ENCODE data around the gene APIP.

APIP gene

DNA sequence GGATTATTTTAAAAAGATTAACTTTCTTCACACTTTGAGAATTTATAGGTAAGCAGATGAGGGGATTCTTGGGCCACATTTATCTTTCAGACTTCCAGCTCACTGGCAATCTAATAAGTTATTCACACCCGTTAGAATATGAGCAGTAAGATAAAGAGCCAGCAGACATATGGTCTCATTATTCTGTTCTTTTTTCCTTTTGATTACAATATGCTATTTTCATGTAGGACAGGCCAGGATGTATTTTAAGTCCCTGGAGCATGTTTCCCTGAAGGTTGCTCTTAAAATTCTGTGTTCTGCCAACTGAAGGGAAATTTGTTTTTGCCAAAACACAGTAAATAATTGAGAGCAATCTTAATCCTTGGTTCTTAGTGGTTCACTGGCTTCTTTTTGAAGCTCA lies 22.4 kb upstream of the APIP start:
- TF ChIP-seq, protein P1, sequence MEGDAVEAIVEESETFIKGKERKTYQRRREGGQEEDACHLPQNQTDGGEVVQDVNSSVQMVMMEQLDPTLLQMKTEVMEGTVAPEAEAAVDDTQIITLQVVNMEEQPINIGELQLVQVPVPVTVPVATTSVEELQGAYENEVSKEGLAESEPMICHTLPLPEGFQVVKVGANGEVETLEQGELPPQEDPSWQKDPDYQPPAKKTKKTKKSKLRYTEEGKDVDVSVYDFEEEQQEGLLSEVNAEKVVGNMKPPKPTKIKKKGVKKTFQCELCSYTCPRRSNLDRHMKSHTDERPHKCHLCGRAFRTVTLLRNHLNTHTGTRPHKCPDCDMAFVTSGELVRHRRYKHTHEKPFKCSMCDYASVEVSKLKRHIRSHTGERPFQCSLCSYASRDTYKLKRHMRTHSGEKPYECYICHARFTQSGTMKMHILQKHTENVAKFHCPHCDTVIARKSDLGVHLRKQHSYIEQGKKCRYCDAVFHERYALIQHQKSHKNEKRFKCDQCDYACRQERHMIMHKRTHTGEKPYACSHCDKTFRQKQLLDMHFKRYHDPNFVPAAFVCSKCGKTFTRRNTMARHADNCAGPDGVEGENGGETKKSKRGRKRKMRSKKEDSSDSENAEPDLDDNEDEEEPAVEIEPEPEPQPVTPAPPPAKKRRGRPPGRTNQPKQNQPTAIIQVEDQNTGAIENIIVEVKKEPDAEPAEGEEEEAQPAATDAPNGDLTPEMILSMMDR (IDR thresholded peaks at IDR 0.05) = no peak
- H3K4me3 ChIP-seq = no peak overlapping the region
- DNase-seq (ENCODE audit: low spot score) = no peak
- H3K27ac ChIP-seq = no peak overlapping the region

- no peak for DNase-seq (ENCODE audit: low spot score)
- TF ChIP-seq, protein P1 (IDR thresholded peaks at IDR 0.05) = no peak
- H3K4me3 ChIP-seq = no peak overlapping the region
- H3K27ac ChIP-seq = no peak overlapping the region
Observed at GRCh38 chr11:34936945-34937629, 20.9 kb upstream of the APIP start.

DNA sequence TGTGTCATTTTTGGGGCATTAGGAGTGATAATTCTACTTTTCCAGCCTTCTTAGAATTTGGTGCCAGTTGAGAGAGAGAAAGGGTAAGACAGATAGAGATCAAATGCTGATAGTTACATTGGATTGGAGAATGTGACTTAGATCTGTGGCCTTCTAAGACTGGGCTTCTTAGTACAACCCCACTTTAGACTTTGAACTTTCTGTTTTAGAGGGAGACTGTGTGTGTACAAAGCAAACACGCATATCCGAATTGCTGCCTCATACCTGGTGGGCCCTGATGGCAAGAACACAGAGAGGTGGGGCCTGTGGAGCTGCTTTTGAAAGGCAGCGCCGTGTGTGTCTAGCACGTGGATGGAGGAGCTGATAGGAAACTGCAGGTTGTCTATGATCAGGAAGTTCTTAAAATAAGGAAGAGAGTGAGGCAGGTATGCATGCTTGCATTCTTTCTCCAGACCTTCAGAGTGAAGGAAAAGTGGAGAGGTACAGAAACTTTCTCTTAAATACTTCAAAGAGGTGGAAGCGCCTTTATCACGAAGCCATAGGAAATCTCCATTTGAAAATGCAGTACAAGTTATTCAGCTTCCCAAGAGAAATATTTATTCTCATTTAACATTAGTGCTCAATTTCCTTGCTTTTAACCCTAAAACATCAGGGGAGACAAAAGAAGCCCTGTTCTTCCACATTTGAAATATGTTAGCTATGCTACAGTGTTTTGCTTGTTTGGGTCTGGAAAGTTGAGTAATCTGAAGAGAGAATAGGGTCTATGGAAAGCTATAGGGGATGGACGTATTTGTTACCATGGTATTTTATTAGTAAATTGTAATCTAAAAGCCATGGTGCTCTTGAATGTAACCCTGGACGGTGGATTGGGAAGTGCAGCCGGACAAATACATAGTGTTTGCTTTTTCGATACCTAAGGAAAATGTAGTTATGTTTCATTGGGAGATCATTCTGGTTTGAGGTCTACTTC lies 13.9 kb upstream of the APIP start:
- TF ChIP-seq, protein P1 (IDR thresholded peaks at IDR 0.05) = no peak
- DNase-seq (ENCODE audit: low spot score) = no peak
- Histone ChIP-seq H3K4me3 (no peak overlapping the region), H3K27ac (no peak overlapping the region)

DNA sequence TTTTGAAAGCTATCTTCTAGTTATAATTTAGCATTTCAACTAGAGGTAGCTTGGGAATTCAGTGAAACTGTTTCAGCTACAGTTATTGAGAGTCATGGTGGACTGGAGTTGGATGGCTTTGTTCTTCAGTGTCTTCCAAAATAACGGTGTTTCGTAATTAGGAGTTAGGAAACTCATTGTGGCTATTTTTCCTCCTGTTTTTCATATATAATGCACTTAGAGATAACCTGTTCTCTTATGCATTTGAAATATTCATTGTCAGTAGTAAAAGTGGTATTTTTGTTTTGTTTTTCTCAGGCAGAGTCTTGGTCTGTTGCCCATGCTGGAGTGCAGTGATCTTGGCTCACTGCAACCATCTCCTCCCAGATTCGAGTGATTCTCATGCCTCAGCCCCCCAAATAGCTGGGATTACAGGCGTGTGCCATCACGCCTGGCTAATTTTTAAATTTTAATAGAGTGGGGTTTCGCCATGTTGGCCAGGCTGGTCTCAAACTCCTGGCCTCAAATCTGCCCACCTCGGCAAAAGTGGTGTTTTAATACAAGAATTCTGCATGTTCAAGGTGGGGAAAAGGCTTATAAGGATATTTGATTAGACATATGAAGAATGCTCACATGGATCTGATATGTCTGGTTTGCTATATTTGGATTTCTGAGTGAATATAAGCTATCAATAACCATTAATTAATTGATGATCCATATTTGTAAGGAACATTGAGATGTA lies 12.9 kb upstream of the APIP start:
- TF ChIP-seq, protein P1 (IDR thresholded peaks at IDR 0.05) = no peak
- H3K27ac ChIP-seq = no peak overlapping the region
- DNase-seq (ENCODE audit: low spot score) = no peak
- no peak overlapping the region for H3K4me3 ChIP-seq

DNA sequence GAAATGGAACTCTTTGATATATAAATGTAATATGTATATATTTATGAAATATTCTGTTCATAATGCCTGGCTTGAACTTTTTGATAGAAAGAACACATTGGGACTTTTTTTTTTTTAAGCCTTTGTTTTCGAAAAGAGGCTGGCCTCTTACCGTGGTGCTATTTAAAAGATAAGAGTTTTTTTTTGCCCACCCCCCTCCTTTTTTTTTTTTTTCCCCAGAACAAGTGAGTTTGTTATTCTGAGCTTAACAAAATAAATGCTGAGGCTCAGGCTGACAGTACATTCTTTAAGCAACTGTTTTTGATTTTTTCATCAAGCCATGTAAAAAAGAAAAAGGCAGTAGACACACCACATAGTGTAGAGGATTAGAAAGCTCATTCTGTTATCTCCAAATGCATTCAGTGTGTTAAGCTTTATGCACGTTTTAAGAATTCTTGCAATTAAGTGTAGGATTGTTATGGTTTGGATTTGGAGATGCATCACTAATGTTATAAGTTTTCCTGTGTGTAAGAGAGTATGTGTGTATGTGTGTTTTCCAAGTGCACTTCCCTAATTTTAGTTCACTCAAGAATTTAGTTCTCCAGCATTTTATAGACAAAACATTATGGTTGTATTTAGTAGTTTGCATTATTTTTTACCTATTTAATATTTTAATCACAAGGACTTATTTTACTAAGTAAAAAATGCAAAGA lies 12.2 kb upstream of the APIP start:
- TF ChIP-seq, protein P1 (IDR thresholded peaks at IDR 0.05) = no peak
- H3K27ac ChIP-seq = no peak overlapping the region
- H3K4me3 ChIP-seq = no peak overlapping the region
- no peak for DNase-seq (ENCODE audit: low spot score)

GRCh38 chr11:34926831-34927132 lies 10.6 kb upstream of the APIP start:
- H3K4me3 ChIP-seq = no peak overlapping the region
- DNase-seq (ENCODE audit: low spot score) = no peak
- TF ChIP-seq, protein P1 (IDR thresholded peaks at IDR 0.05) = no peak
- H3K27ac ChIP-seq = no peak overlapping the region

Data from coronary artery (tissue), 2 donors.